ENCODE results near the gene MRC1. TPM values are rescaled to one million over a fixed set of nuclear protein-coding genes. Genes with fewer than 3 reads are reported as not detected.
"Not testable (repeated sequence)": the region's sequence is repeated elsewhere in the genome, so short reads cannot be mapped to it uniquely, and the experiment has no call there.

Gene MRC1
- total RNA-seq, 1 donor from 2014 or later: 31.0 TPM

DNA sequence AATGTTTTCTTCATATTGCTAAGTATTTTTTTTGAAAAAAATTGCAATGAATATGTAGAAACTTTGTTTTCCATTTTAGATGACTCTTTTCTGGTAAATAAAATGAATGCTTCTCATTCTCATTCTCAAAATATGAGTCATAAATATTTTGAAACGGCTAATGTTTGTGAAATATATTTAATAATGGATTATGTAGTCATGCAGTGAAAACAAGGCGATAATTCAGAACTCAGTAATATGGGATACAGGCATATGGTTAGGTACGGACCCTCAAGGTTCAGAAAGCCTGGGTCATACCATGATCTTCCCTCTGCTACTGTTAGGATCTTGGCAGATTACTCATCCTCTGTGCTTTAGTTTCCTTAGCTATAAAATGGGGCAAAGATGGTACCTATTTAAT is 96.3 kb downstream of the MRC1 start:
- DNase-seq (ENCODE audit: low spot score): no peak

- DNase-seq (ENCODE audit: low spot score): no peak
Measured at GRCh38 chr10:17906002-17906401, 96.9 kb downstream of the MRC1 start.

DNA sequence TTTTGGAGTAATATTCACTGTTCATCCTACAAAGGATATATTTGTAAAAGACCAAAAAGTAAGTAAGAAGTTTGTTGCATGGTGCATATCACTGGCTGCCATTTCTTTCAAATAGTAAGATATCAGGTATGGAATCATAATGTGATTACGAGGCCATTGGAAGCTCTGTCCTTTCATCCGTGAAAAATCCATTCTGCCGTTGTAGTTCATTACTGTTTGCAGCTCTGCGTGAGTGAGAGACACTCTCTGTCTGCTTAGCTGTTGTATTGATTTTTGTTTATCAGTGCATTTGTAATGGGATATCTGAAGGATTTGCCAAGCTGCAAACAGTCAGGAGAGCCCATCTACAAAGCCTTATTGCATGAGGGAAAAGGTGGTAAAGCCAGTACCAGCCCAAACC is 98.5 kb downstream of the MRC1 start:
- DNase-seq (ENCODE audit: low spot score): no peak

- DNase-seq (ENCODE audit: low spot score): peak; percentile 18
Measured at GRCh38 chr10:17910125-17910789, 101.1 kb downstream of the MRC1 start.

GRCh38 chr10:17912754-17913153 is 103.6 kb downstream of the MRC1 start:
- no peak for DNase-seq (ENCODE audit: low spot score)

DNA sequence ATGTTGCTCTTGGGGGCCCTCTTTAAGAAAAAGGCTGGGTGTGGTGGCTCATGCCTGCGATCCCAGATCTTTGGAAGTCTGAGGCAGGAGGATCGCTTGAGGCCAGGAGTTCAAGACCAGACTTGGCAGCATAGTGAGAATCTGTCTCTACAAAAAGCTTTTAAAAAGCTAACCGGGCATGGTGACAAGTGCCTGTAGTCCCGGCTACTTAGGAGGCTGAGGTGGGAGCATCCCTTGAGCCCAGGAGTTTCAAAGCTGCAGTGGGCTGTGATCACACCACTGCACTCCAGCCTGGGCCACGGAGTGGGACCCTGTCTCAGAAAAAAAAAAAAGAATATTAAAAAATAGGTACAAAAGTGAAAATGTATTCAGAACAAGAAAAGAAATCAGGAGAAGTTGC is 104.5 kb downstream of the MRC1 start:
- no peak for DNase-seq (ENCODE audit: low spot score)

GRCh38 chr10:17914169-17915045 is 105.3 kb downstream of the MRC1 start:
- DNase-seq (ENCODE audit: low spot score): no peak

DNA sequence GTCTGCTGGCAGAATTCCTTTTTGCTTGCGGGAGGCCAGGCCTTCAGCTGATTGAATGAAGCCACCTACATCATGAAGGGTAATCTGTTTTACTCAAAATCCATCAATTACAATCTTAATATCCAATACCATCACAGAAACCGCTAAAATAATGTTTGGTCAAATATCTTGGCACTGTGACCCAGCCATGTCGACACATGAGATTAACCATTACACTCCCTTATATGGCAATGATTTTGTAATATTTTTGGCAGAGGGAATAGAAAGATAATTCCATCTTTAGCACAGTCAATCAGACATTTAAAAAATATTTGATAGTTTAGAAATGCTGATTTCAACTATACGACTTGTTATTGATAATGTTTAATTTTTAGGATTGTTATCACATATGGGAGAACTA is 106.0 kb downstream of the MRC1 start:
- no peak for DNase-seq (ENCODE audit: low spot score)

GRCh38 chr10:17918187-17918903 is 109.2 kb downstream of the MRC1 start:
- DNase-seq (ENCODE audit: low spot score): no peak

GRCh38 chr10:17921378-17921777 is 112.2 kb downstream of the MRC1 start:
- DNase-seq (ENCODE audit: low spot score): no peak

GRCh38 chr10:17923728-17924127 is 114.6 kb downstream of the MRC1 start:
- no peak for DNase-seq (ENCODE audit: low spot score)

DNA sequence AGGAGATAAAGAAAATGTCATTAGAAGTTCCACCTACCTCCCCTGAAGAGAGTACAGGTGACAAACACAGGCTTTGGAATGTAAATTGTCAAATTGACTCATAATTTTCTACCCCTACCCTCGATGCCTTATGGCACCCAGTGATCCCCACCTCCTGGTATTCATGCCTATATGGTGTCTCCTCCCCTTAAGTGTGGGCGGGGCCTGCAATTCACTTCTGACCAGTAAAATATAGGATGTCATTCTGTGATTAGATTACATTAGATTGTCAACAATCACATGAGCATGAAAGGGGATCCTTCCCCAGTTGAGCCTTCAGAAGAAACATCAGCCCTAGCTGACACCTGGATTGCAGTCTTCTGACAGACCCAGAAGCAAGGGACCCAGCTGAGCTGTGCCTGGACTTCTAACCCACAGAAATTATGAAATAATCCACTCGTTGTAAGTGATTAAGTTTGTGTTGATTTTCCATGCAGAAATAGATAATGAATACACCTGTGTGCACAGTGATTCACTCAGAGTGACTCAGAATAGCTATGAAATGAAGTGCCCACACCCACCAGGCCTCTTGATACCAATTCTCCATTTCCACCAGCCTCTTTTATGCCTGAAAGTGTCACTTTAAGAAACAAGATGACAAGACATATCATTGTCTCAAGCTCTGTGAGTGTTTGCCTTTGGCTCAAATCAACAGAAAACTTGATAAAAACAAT is 134.0 kb downstream of the MRC1 start:
- DNase-seq (ENCODE audit: low spot score): no peak

DNA sequence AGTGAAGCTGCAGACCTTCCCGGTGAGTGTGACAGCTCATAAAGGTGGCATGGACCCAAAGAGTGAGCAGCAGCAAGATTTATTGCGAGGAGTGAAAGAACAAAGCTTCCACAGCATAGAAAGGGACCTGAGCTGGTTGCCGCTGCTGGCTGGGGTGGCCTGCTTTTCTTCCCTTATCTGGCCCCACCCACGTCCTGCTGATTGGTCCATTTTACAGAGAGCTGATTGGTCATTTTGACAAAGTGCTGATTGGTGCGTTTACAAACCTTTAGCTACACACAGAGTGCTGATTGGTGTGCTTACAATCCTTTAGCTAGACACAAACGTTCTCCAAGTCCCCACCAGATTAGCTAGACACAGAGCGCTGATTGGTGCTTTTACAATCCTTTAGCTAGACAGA is 141.1 kb downstream of the MRC1 start:
- not testable (repeated sequence) for DNase-seq (ENCODE audit: low spot score)

- no peak for DNase-seq (ENCODE audit: low spot score)
Measured at GRCh38 chr10:17950726-17951125, 141.6 kb downstream of the MRC1 start.

DNA sequence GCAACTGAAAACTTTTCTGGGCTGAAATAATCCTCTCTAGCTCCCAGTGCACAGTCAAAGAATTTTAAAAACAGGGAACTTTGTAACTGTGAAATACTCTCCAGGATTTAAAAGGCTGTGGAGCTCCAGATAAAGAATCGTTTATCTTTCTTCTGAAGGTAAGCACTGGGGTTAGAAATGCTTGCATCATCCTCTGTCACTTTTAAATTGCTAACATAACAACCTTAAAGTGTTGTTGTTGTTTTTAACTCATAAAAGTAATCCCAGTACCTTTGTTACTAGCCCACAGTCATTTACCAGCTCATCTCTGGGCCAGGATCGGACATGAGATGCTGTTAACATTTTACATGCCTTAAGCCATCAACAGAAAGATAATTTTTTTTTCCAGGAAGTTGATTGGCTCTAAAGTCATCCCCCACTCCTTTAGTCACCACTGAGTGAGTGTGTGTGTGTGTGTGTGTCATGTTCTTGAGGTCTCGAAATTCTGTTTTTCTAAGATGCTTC is 142.8 kb downstream of the MRC1 start, which contains the start of gene SLC39A12:
Gene SLC39A12, plus strand, starts transcription at position 51 of the 504 bp plus-strand sequence. CDS start 1,359 bp downstream, outside the sequence.
- no peak for DNase-seq (ENCODE audit: low spot score)

GRCh38 chr10:17954372-17954771 is 145.2 kb downstream of the MRC1 start:
- not testable (repeated sequence) for DNase-seq (ENCODE audit: low spot score)

DNA sequence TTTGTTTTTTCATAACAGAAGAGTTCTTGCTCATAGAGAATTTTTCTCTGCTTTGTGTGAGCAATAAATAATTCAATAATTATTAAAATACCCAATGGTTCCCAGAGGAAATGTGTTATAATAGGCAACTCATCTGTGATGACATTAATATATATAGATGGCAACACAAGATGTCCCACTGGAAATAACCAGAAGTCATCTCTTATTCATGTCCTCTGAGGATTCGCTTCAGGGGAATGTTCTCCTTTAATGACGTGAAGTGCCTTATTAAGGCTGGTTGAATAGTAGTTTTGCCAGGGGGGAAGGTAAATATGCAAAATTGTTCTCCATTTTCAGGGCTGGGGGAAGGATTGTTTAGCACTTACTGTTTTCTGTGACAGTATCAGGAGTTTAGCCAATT is 145.7 kb downstream of the MRC1 start:
- no peak for DNase-seq (ENCODE audit: low spot score)

DNA sequence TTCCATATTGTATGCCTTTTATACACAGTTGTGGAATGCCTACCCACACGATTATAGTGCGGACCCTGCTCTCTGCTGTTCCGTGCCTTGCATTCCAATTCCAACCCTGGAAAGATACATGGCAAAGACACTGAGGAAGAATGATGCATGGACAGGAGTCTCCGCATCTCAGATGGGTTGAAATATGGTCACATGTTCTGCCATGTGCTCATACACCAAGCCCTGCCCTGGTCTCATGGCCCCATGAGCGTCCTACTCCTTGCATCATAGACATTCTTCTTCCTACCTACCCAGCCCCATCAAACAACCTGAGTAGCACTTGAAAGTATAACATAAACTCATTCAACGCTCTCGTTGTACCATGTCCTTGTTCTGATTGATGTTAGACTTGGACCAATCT is 148.9 kb downstream of the MRC1 start:
- DNase-seq (ENCODE audit: low spot score): no peak

- DNase-seq (ENCODE audit: low spot score): no peak
Measured at GRCh38 chr10:17959870-17960269, 150.7 kb downstream of the MRC1 start.
